ENCODE data around the gene TNRC6C.

Gene TNRC6C, protein sequence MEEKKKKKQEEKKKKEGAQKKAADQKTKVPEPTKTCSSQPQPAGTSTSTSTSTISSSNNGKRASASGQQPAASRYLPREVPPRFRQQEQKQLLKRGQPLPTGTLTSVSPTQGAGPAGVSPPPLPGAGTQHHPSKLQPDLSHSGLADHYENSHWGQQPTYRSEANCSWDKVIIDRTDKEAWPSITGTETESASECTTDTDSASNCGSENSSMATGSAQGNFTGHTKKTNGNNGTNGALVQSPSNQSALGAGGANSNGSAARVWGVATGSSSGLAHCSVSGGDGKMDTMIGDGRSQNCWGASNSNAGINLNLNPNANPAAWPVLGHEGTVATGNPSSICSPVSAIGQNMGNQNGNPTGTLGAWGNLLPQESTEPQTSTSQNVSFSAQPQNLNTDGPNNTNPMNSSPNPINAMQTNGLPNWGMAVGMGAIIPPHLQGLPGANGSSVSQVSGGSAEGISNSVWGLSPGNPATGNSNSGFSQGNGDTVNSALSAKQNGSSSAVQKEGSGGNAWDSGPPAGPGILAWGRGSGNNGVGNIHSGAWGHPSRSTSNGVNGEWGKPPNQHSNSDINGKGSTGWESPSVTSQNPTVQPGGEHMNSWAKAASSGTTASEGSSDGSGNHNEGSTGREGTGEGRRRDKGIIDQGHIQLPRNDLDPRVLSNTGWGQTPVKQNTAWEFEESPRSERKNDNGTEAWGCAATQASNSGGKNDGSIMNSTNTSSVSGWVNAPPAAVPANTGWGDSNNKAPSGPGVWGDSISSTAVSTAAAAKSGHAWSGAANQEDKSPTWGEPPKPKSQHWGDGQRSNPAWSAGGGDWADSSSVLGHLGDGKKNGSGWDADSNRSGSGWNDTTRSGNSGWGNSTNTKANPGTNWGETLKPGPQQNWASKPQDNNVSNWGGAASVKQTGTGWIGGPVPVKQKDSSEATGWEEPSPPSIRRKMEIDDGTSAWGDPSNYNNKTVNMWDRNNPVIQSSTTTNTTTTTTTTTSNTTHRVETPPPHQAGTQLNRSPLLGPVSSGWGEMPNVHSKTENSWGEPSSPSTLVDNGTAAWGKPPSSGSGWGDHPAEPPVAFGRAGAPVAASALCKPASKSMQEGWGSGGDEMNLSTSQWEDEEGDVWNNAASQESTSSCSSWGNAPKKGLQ (N-terminal part only)
- total RNA-seq = 142 reads per million, percentile 88 among the genes with 10 or more reads in this experiment

DNA sequence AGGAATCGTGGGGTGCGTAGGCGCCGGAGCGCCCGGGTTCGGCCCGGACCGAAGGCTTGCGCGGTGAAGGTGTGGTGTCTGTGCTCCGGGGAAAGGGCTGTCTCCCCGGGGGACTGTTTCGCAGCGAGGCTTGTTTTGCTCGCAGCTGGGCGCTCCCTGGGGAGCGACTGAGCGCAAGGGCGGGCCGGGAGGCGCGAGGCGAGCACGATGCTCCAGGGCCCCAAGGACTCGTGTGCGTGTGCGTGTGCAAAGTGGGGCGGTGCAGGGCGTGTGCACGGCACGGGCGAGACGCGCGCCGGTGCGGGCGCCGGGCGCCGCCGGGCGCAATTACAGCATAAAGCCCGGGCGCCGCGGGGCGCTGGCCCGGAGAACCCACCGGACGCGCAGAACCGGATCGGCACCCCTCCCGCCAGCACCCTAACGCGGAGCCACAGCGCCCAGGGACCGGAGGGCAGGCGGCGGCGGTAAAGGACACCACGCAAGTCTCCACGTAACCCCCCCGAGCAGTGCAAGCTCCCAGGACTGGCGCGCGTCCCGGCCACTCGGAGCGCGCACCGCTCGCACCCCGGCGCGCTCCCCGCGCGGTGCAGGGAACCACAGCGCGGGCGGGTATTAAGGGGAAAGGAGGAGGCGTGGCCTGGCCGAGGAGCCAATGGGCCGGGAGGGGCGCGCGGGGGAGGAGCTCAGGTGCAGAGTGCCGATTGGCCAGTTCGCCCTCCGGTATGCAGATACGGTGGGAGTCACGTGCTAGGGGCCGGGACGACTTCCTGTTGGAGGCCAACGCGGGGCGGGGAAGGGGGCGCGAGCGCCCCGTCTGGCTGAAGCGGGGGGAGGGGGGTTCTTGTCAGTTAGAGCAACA is at the start of gene TNRC6C:
Gene TNRC6C, plus strand, starts transcription at position 847 of the 859 bp plus-strand sequence. CDS start 45,504 bp downstream, outside the sequence.
- DNase-seq = peak; percentile 100

DNA sequence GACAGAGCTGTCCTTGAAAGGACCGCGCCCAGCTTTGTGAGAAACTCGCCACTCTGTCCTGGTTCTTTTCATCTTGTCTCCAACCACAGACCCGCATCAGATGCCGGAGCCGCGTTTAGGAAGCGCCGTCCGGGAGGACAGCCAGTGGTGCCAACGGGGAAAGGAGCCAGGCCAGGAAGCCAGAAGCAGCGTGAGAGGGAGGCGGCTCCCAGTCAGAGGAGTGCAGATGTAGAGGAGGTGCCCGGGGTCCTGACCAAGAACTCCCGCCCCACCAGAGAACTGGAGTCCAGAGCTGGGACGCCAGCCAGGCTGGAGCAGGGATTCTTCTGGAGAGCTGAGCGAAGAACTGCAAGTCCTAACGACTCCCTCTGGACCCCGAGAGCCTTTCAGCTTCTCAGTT is 49.3 kb upstream of the TNRC6C start:
- no peak for DNase-seq

DNA sequence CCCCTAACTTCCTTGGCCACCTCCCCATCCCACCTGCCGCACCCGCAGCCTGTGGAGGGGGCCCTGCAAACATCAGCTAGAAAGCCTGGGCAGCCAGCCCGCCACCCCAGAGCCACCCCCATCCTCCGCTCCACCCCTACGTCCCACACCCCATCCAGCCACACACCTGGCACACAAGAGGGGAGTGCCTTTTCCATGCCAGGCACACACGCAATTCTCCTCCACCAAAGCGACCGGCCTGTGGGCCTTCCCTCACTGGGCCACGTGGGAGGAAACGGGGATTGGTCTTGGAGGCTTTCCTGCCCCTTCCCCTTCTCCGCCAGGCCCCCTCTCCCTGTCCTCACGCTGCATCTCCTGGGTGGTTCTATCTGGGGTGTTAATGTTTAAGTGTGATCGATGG is 48.7 kb upstream of the TNRC6C start:
- DNase-seq = no peak

DNA sequence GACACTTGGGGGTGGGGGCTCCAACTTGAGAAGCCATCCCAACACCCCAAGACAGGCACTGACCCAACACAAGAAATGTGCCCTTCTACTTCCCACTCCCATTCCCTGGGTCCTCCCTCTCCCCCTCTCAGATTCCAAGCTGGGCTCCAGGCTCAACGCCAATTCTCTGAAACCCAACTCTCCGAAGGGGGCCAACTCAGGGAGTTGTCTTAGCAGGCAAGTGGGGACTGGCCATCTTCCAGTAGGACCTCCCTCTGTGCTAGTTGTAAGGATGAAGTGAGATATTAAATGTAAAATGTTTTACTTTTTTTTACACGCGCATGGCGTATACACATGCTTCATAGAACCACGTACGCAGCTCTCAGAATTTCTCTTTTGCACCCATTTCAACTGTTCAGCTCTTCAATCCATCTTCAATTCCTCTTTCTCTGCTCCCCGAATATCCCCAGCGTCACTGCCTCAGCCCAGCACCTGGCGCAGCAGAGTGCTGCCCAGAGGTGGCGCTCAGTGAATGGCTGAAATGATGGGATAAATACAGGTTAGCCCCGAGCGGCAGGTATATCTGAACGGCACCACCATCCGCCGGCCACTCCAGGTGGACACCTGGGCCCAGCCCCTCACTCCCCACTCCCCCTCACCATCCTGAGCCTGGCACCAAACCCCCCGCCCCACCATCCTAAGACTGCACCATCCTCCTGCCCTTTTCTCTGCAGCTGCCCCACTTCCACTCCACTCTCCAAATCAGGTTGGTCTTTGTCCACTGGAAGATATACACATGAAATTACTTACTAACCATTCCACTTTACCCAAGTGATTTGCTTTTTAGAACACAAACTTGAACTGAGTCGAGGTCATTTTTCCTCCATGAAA is 43.9 kb upstream of the TNRC6C start:
- DNase-seq = no peak

DNA sequence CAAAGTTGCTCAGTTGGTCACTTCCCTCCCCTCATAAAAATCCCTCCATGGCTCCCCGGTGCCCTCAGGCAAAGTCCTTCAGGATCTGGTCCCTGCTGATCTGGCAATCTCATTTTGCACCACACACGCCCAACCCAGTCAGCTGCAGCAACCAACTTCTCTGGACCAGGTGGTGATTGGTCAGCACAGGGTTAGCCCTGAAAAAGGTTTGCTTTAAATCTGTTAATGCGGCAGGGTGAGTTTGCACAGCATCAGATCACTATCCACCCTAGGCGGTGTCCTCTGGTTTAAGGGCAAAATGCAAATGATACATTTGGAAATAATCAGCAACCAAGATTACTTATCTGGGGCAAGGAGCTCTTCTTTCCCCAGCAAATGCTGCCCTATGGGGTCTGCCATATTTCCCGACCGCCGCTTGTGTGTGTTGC is 42.9 kb upstream of the TNRC6C start:
- DNase-seq = no peak

DNA sequence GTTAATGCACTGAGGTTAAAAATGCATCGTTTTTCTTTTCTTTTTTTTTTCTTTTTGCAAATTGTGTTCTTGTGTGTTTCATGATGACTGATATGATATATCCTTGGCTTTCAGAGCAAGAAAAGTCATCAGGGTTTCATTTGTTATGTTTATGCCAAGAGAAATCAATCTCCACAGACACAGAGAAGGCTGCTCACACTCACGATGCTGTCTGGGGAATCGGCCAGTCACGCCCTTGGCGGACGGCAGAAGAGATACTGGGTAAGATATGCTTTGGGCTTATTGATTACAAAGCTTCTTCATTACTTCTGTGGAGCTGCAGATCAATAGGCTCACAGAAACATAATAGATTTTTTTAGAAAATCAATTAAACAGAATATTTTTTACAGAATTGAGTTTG is 42.2 kb upstream of the TNRC6C start:
- DNase-seq = no peak

DNA sequence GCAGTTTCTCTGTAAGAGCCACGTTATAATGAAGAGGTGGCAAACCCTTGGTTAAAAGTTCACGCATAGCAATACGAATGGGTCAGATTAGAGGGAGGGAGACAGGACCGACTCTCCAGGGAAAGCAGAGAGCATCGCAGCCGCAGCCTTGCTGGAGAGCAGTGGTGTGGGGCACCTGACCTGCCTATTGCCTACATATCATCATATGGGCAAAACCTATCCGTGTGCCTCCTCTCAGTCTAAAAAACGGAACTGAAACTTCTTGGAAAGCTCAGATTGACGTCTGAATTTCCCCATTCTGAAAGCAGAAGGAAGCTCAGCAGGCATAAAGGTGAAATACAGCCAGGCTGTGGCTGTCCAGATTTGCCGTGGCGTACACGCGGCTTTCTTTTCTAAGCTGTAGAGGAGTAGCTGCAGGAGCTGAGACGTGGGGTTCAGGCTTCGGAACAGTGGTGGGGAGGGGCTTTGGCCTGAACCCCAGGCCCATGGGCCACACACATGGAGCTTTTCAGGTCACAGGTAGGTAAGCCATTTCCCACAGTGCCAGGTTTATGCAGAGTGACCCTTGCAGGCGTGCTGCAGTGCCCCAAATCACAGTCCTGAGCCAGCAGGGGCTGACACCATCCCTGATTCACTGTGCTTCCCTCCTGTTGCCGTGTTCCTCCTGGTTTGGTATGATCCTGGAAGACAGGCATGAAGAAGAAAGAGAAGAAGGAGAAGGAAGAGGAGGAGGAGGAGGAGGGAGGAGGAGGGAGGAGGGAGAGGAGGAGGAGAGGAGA is 41.6 kb upstream of the TNRC6C start:
- DNase-seq = no peak

DNA sequence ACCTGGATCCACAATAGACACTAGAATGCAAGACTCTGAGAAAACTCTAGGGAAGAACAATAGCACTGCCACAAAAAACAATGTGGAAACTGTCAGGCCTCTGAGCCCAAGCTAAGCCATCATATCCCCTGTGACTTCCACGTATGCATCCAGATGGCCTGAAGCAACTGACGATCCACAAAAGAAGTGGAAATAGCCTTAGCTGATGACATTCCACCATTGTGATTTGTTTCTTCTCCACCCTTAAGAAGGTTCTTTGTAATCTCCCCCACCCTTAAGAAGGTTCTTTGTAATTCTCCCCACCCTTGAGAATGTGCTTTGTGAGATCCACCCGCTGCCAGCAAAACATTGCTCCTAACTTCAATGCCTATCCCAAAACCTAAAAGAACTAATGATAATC is 39.2 kb upstream of the TNRC6C start:
- DNase-seq = no peak

DNA sequence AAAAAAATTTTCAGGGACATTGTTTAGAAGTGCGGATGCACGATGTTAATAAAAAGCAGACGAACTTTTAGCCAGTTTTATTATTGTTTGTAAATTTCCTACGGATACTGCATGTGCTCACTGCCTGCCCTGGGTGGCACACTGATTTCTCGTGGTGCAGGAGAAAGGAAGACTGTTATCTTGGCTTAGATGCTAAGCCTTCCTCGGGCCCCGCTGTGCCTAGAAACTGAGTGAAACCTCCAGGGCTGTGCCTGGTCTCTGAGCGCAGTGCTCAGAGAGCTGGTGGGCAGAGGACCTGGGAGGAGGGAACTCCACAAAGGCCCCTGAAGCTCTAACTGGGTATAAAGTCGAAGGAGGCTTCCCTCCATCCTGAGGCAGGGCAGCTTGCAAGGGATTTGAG is 35.4 kb upstream of the TNRC6C start:
- no peak for DNase-seq

DNA sequence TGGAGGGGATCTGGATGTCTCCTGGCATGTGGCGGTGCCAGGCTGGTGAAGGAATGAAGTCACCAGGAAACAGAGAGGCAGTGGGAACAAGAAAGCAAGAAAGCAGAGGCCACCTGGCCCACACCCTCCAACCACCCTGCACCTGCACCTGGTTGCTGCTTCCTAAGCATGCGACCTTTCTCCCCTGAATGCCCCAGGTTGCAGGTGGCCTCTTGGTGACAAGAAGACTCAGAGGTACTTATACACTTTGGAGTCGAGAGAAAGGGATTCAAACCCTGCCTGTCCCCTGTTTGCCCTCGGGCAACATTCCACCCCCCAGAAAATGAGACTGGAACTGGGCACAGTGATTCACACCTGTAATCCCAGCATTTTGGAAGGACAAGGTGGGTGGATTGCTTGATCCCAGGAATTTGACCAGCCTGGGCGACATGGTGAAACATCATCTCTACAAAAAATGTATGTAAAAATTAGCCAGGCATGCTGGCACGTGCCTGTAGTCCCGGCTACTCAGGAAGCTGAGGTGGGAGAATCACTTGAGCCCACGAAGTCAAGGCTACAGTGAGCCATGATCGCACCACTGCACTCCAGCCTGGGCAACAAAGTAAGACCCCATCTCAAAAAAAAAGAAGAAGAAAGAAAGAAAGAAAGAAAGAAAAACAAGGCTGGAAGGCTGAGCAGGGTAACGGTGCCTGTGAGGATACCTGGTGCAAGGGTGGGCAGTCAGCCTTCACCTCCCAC is 34.6 kb upstream of the TNRC6C start:
- no peak for DNase-seq

DNA sequence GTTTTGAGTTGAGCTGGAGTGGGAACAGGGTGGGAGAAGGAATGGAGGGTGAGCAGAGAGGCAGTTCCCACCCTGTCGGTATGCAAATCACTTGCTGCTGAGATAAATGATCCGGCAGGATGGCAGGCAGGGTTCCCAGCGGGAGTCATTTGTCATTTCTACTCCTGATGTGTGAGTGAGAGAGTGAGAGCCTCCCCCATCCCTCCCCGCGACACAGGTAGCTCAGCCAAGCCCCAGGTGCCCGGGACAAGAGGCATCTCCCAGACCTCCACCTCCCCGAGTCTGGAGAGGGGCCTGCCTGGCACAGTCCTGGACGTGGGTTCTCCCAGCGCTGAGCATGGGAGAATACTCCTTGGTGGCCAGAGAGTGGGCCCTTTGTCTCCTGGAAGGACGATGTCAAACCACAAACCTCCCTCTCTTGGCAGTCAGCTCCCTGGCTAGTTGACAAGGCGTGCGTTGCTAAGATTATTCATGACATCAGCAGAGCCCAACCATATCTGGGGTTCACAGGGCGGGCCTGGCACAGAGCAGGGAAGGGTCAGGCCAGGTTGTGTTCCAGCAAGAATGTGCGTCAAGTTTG is 33.7 kb upstream of the TNRC6C start:
- DNase-seq = no peak

DNA sequence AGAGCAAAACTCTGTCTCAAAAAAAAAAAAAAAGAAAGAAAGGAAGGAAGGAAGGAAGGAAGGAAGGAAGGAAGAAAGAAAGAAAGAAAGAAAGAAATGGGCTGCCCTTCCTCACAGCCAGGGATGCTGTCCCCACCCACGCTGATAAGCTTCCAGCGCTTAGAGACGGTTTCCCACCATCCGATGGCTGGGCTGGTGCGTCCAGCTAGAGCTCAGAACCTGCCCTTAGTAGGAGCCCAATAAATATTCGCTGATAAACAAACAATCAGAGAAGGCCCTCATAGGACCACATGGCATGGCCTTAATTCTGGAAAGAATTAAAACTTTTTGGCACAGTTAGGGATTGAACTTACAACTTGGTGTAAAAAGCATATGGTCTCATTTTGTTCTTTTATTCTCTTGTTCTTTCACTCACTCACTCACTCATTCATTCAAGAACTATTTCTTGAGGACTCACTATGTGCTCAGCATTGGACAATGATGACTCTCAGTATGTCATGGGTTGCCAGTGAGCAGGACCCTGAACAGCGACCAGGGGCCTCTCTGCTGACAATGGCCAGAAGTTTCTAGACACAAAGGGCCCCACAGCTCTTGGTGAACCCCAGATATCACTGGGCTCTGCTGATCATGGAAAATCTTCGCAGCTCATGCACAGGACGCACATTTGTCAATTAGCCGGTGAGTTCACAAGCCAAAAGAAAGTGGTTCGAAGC is 32.5 kb upstream of the TNRC6C start:
- DNase-seq = no peak

DNA sequence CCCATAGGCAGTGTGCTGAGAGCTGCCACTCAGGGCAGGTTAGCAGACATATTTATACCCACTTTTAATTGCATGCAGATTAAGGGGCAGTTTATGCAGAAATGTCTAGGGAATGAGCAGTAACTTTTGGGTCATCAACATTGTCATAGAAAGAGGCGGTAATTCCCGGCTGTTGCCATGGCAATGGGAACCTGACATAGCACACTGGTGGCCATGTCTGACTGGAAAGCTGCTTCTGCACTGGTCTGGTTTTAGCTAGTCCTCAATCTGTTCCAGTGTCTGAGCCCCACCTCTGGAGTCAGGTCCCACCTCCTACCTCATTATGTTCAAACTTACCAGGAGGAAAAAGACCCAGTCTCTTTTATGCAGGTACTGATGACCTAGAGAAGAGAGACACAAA is 31.5 kb upstream of the TNRC6C start:
- no peak for DNase-seq

DNA sequence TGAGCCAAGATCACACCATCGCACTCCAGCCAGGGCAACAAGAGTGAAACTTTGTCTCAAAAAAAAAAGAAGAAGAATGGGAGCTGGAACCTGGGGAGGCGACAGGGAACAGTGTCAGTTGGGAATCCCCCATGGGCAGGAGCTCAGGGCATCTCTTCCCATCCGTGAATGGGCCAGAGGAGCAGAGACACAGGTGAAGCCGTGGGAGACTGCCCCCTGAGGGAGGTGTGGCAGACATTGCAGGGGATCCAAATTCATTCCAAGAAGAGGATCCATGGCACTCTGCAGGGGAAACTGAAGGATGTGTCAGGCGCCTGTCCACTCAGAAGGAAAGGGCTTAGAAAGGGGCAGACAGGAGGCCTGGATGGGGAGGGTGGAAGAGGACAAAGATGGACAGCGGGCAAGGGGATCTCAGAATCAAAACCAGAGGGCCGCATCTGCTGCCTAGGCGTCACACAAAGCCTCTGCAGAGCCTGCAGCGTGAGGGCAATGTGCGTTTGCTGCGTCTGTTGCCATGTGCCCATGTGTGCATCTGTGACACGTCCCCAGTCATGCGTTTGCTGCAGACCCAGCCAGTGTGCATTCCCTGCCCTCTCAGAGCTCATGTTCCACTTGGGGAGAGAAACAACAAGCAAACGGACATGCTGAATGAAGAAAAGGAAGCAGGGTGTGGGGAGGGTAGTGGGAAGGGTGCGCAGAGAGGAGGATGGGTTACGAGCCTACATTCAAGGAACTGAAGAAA is 30.6 kb upstream of the TNRC6C start:
- no peak for DNase-seq

DNA sequence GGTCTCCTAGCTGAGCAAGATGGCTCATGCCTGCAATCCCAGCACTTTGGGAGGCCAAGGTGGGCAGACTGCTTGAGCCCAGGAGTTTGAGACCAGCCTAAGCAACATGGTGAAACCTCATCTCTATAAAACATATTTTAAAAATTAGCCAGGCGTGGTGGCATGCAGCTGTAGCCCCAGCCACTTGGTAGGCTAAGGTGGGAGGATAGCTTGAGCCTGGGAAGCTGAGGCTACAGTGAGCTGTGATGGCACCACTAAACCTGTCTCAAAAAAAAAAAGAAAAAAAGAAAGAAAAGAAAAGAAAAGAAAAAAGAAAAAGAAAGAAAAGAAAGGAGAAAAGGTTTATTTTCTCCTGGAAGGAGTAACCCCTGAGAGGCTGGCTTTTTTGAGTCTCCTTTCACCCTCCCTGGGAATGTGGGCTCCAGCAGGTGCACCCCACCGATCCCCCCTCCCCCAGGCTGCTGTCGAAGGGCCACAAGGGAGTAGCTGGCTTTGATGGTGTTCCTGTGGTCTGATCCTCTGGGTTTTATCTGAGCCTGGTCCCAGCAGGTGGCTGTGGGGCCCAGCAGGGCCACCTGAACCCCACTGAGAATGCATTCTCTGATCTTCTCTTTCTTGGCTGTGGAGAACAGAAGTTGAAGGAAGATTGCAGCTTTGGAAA is 29.9 kb upstream of the TNRC6C start:
- no peak for DNase-seq

DNA sequence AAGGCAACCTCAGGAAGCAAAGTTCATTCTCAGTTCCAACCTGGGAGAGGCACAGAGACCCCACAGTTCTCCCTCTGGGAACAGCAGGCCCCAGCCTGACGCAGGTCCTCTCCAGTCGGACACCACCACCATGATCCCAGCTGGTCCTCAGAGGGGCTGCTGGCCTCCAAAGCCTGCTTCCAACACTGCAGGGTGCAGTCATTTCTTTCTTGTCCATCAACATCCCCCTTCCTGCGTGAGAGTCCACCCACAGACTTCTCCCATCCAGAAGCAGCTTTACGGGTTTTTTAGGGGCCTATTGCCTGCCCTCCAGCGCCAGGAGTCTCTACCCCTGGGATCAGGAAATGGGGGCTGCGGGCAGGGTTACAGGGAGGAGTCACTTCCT is 29.3 kb upstream of the TNRC6C start:
- no peak for DNase-seq

DNA sequence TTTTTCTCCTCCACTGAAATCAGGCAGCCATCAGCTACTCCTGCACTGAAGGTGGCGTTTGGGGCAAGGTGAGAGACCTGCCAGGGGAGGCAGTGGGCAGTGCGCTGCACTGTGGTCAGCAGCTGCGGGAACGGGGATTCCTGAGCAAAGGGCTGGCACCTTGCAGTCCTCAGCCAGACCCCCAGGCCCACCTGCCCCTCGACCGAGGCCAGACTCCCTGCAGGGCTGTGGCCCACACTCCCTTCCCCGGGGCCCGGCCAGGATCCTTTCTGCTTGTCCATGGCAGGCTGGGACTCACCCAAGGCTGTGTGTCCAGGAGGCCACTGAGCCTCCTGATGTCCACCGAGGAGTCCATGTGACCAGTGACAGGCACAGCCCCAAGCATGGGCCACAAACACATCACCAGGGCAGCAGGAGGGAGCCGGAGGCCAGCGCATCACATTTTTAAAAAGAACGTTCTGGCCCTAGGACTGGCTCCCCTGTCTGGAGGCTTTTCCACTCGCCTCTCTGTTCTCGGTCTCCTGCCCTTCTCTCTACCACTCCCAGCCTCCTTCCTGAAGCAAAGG is 28.5 kb upstream of the TNRC6C start:
- no peak for DNase-seq
